GM10266 (cell line): ENCODE results near the gene KRTAP12-3.

ENCODE experiments used
- DNase-seq: peaks from one replicate; pipeline ENCODE4 v3.0.0; 2012; ENCODE audit errors: extremely low spot score
- CTCF ChIP-seq: IDR thresholded peaks from 2 replicates; pipeline ENCODE4 v1.5.1; 2012; ENCODE audit warnings: mild to moderate bottlenecking, low read depth; ENCODE audit not compliant: control insufficient read depth, insufficient read depth; ENCODE audit errors: missing control alignments

Gene KRTAP12-3

DNA sequence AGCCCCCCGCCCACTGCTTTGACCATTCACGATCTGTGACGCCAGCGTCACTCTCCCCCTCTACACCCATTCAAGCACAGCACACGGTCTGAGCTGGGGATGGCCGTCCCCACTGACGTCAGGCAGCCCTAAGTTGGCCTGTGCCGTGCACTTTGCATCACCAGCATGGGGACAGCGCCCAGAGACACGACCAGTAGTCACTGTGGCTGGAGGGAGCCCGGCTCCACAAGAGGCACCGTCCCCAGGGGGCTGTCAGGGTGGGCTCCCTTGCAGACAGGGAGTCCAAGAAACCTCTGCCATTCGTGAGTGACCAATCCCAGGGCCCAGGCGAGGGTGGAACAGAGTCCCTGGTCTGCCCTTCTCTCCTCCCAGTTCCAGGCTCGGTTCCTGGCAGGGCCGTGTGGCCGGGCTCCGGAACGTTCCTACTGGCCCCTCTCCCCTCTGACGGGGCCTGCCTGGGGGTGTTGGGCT lies 43.5 kb upstream of the KRTAP12-3 start:
- no peak for TF ChIP-seq CTCF
- DNase-seq, result no peak

DNA sequence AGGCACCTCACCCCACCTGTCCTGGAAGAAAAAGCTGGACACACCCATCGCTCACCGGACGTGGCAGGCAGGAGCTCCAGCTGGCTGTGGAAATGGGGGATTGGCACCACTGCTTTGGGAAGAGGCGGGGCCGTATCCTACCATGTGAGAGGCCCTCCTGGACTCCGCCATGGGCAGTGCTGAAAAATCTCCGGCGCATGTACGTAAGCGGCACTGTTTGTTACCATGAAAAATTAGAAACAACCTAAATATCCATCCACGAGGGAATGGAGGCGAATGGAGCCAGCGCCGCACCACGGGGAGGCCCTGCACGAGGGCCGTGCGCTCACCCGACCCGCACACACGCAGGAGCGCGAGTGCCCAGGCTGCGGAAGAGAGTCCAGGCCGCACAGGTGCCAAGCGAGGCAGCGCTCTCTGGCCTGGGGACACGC lies 42.8 kb upstream of the KRTAP12-3 start:
- no peak for TF ChIP-seq CTCF
- no peak for DNase-seq

DNA sequence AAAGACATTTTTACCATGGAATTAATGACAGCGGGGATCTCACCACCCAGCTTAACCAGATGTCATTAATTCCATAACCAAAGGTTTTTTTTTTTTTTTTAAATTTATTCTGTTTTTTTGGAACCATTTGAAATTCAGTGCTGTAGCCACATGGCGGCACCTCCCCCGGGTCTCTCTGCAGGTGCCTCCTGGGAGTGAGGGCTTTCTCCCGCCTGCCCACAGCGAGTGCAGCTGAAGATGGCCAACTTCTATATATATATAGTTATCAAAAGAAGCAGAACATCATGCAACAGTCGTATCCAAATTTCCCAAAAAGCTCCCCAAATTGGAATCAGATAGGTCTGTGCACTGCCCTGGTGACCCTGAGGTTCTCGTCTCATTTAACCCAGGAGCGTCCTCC lies 42.3 kb upstream of the KRTAP12-3 start:
- no peak for DNase-seq
- TF ChIP-seq CTCF, result no peak

- TF ChIP-seq CTCF, result no peak
- no peak for DNase-seq
Measured at GRCh38 chr21:44615911-44616590, 41.7 kb upstream of the KRTAP12-3 start.

- TF ChIP-seq CTCF, result no peak
- no peak for DNase-seq
Measured at GRCh38 chr21:44616591-44616926, 41.2 kb upstream of the KRTAP12-3 start.

DNA sequence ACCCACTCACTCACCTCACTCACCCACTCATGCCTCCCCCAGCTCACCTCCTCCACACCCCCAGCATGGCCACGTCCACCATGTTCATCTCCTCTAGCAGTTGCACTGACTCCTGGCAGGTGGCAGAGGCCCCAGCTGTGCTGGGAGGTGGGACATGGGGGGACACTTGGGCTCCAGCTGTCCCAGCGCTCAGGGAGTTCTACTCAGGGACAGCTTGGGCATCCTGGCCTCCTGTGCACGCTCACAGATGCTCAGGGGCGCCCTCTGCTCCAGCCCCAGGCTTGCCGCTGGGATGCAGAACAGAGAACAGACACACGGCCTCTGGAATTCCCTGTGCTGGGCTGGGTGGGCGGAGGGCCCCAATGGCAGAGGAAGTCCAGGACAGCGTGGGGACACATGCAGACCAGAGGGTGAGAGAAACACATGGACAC lies 40.6 kb upstream of the KRTAP12-3 start:
- no peak for TF ChIP-seq CTCF
- DNase-seq, result no peak

- TF ChIP-seq CTCF, result no peak
Measured at GRCh38 chr21:44618504-44618903, 39.2 kb upstream of the KRTAP12-3 start.

More at GRCh38 chr21:44618504-44618903, 39.2 kb upstream of the KRTAP12-3 start:
- DNase-seq, result no peak
